GM12892 (cell line): ENCODE results near the gene DRICH1.
"Not testable (repeated sequence)": the region's sequence is repeated elsewhere in the genome, so short reads cannot be mapped to it uniquely, and the experiment has no call there.

Experiments used
- POLR2AphosphoS5 ChIP-seq: IDR thresholded peaks from 2 replicates; pipeline ENCODE4 v1.6.1; 2011; ENCODE audit warnings: low read depth, low read length, control low read depth
- TAF1 ChIP-seq: IDR thresholded peaks from 2 replicates; pipeline ENCODE4 v1.6.1; 2011; ENCODE audit warnings: low read depth, mild to moderate bottlenecking, control low read depth, low read length, borderline replicate concordance

DNA sequence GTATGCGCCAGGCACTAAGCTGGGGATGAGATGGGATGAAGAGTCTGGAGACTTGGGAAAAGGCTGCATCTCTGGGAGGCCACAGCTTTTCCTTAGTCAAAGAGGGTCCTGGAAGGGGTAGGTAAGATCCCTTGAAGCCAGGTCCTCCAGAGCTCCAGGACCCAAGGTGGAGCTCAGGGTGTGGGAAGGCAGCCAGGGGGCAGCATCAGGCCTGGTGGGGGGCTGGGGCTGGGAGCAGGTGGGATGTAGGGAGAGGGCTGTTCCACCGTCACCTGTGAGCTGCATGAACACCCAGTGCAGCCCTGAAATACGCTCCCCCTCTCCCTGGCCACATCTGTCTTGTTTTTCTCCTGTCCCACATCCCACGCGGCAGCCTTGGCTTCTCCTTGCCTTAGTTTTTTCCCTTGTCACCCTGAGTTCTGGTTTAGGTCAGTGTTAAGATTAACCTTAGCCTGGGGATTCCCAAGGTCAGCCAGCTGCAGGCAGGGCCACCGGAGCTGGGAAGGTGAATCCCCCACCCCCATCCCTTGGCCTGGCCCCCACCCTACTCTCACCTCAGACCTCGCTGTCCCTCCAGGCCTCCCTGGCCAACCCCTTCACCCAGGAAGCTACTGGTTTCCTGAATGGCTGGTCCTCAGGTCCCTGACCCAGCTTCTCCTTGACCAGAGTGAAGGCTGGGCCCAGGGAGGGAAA is 34.4 kb downstream of the DRICH1 start:
- TF ChIP-seq TAF1, POLR2AphosphoS5: not testable (repeated sequence)
